GM19035 (cell line): Measurements from ENCODE around the gene GADD45A.

Experiments
- ATAC-seq: cut with Tn5 transposase; IDR thresholded peaks from one replicate; pipeline ENCODE4 v1.9.1; 2021; ENCODE audit not compliant: unreplicated experiment

The GADD45A gene

GRCh38 chr1:67666636-67667035 lies 18.4 kb upstream of the GADD45A start:
- no peak for ATAC-seq

DNA sequence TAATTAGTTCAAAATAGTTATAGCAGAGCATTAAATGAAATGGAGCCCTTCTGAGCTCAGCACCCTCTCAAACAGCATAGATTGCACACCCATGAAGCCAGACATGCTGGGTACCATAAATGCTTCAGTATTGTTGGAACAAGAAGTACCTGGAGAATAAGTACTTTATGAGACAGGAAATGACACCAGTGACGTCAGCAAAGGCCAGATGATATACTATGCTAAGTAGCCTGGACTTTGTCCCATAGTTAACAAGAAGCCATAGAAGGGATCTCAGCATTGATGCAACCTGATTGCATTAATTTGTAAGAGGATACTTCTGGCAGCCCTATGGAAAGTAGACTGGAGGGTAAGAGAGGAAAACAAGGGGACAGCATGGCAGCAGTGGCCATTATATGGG lies 16.3 kb upstream of the GADD45A start:
- no peak for ATAC-seq

GRCh38 chr1:67672260-67672803 lies 12.7 kb upstream of the GADD45A start:
- ATAC-seq: no peak

GRCh38 chr1:67673468-67674201 lies 11.4 kb upstream of the GADD45A start:
- no peak for ATAC-seq

GRCh38 chr1:67674260-67675011 lies 10.6 kb upstream of the GADD45A start:
- ATAC-seq: no peak

DNA sequence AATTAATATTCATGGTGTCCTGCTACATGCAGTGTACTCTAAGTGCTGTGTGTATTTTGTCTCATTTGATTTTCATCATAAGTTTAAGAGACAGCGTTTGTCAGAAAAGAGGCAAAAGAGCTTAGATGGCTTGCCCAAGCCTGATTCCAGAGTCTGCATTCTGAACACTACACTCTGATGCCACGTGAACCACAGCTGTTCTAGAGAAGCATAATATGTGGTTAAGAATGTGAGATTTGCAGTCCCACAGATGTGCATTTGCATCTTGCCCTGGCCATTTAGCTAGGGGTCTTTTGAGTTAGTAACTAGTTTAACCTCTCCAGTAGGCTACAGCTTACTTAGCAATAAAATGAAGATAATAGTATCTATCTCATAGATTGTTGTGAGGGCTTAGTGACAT lies 9.2 kb upstream of the GADD45A start:
- ATAC-seq: peak; percentile 86

DNA sequence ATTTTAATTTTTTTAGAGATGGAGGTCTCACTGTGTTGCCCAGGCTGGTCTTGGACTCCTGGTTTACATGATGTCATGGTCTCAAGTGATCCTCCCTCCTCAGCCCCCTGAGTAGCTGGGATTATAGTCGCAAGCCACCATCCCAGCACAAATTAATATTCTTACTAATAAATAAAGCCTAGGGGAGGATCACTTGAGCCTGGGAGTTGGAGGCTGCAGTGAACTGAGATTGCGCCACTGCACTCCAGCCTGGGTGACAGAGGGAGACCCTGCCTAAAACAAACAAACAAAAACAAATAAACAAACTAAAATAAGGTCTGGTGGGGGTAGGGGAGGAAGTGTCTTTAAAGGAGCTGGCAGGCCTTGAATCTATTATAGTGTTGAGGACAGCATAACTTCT lies 8.7 kb upstream of the GADD45A start:
- no peak for ATAC-seq

- no peak for ATAC-seq
Observed at GRCh38 chr1:67676946-67677345, 8.1 kb upstream of the GADD45A start.

GRCh38 chr1:67677408-67677807 lies 7.6 kb upstream of the GADD45A start:
- no peak for ATAC-seq

GRCh38 chr1:67677930-67678329 lies 7.1 kb upstream of the GADD45A start:
- no peak for ATAC-seq

GRCh38 chr1:67679691-67680090 lies 5.3 kb upstream of the GADD45A start:
- ATAC-seq: no peak

DNA sequence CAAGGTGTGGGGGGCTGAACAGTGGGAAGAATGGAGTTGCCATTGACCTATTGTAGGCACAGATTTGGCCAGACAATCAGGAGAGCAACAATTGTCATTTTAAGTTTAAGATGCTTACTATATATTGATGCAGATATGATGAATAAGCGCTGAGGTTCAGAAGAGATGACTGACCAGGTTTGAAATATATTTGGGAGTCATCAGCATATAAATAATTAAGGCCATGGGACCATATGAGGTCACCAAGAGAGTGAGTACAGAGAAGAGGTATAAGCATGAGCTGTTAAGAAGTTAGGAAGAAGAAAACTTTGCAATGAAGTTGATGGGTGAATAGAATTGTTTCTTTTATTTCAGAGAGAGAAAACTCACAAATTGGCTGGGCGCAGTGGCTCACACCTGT lies 4.5 kb upstream of the GADD45A start:
- no peak for ATAC-seq

DNA sequence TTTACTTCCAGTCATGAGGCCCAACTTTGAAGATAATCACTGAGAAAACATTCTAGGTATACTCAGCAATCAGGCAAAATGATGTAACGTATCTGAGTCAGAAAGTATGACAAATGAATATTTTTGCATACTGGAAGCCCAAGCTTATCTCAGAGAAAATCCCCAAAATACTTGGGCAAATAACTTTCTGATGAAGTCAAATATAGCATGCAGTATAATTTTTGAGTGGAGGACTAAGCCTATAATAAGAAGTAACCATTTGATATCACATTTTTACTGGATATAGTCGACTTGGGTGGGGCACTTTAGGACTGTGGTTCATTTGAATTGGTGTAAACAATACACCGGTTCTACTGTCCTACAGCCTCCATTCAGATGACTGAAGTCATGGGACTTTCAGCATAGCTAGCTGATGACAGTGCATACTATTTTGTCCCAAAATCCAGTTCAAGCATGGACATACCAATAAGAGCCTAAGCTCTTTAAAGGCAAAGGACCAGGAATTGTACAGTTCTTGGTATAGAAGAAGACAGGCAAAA lies 2.3 kb upstream of the GADD45A start:
- ATAC-seq: no peak

GRCh38 chr1:67683316-67683715 lies 1.7 kb upstream of the GADD45A start:
- no peak for ATAC-seq

GRCh38 chr1:67683766-67684525 lies 1.1 kb upstream of the GADD45A start:
- ATAC-seq: no peak

DNA sequence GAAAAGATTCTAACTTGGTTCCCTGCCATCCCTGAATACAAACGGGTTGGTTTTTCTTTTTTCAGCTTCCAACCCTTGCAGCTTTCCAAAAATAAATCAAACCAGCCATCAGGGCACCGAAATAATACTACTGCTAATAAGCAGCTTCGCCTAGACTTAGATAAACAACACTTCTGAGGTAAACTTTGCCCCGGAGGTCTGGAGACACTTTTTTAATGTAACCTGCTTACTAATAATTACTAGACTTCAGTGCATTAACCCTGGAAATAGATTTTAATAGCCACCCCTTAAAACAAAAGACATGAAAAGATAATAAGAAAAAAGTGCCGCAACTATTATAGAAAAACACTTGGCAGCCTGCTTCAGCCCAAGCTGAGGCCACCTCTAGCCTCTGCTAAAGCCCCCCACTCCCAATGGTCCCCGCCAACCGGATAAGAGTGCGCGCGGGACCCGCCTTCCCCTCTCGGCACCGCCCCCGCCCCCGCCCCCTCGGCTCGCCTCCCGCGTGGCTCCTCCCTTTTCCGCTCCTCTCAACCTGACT lies 405 bp upstream of the GADD45A start:
- ATAC-seq: no peak

DNA sequence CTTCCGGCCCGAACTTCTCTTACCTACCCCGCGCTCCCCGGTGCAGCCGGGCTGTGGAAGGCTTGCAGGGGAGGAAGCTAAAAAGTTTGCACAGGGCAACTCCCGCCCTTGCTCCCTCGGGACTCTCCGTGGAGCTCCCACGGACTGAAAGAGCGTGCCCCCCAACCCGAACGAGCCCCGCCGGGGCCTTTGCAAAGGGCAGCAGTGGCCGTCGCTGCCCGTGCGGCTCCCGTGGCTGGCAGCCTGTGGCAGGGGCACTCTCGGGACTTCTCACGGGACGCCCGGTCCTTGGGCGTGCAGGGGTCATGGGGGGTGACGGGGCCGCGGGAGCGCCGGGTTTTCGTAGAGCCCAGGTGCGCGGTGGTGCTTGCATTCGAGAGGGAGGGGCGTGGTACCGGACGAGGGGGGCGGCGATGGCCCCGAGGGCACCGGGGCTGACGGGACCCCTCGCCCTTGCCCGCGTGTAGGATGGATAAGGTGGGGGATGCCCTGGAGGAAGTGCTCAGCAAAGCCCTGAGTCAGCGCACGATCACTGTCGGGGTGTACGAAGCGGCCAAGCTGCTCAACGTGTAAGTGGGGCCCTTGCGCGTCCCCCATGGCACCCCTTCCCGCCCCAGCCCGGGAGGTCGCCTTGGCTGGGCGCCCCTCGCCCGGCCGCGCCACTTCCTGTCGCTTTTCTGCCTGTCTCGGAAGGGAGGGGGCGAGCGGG lies 711 bp downstream of the GADD45A start:
- ATAC-seq: peak; percentile 16

DNA sequence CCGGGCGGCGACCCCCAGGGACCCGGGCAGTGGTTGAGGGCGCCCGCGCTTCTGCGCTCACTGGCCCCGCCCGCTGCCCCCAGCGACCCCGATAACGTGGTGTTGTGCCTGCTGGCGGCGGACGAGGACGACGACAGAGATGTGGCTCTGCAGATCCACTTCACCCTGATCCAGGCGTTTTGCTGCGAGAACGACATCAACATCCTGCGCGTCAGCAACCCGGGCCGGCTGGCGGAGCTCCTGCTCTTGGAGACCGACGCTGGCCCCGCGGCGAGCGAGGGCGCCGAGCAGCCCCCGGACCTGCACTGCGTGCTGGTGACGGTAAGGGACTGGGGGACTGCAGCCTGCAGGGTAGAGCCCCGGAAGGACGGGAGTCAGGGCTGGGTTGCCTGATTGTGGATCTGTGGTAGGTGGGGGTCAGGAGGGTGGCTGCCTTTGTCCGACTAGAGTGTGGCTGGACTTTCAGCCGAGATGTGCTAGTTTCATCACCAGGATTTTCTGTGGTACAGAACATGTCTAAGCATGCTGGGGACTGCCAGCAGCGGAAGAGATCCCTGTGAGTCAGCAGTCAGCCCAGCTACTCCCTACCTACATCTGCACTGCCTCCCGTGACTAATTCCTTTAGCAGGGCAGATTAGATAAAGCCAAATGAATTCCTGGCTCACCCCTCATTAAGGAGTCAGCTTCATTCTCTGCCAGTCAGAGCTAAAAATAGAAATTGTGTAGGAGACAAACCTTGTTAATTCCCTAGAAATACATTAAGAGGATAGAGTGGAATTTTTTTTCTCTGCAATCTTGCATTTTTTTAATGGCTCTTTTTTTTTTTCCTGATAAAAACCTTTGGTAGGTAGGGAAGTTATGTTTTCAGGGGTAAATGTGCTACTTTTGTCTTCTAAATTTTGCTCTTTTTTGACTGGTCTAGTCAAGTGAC lies 1.5 kb downstream of the GADD45A start:
- peak; percentile 19 for ATAC-seq

- no peak for ATAC-seq
Observed at GRCh38 chr1:67687198-67687545, 2.2 kb downstream of the GADD45A start.
